ENCODE measurements around the gene CCDC92B.
A peak's percentile ranks its signal among the peaks of the same experiment; 100 is the strongest.
"Not testable (repeated sequence)": the region's sequence is repeated elsewhere in the genome, so short reads cannot be mapped to it uniquely, and the experiment has no call there.

Gene CCDC92B

DNA sequence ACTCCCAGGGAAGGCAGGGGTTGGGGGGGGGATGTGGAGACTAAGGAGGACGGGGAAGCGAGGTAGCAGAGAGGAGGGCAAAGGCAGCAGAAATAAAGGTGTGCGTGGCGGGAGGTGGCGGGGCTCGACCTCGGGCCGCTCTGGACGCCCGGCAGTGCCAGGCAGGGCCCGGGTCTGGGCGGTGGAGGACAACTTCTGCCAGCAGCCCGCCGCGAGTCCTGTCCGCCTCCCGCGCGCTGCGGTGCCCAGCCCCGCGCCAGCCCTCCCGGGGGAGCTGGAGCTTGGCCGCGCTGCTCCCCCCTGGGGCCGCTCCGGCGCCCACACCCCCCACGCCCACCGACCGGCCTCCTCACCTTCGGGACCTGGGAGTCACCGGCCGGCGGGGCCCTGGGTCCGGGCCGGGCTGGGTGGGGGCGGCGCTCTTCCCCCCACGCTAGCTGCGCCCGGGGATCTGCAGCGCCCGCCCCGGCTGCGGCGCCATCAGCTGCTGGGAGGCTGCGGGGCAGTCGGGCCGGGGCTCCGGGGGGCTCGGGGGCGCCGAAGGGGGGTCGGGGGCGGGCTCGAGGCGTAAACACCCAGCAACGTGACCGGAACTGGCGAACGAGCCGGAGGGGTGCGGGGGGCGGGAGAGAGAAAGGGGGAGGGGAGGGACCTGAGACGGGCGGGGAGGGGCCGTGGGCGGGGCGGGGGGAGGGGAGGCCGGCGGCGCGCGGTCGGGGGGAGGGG, at the start of gene CCDC92B:
CCDC92B (minus strand) TSS at position 595 of the 726 bp plus-strand sequence. CDS start 14,507 bp downstream, outside the sequence.
- no peak for DNase-seq

- DNase-seq: no peak
Observed at GRCh38 chr17:2798678-2799077, 49.2 kb upstream of the CCDC92B start.

- no peak for DNase-seq
Observed at GRCh38 chr17:2798188-2798587, 48.7 kb upstream of the CCDC92B start.

DNA sequence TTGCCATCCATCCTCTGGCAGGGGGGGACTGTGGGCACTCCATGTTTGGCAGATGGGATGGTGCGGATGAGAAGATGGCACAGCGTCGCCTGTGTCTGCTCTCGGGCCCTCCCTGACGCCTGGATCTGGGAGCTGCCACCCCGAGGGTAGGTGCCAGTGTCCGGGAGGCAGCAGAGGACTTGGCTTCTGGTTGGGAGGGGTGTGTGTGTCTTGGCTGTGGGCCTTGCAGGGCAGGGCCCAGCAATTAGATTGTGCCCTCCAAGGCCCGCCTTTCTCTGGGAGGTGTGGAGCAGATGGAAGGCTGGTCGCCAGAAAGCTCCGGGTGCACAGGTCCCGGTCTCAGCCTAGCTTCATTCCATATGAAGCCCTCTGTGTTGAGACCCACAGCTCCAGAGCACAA, 48.2 kb upstream of the CCDC92B start:
- no peak for DNase-seq

GRCh38 chr17:2797226-2797625, 47.8 kb upstream of the CCDC92B start:
- no peak for DNase-seq

GRCh38 chr17:2796164-2797125, 47.0 kb upstream of the CCDC92B start, which contains the start of gene RAP1GAP2:
TSS of gene RAP1GAP2 (plus strand) at chr17:2796438. CDS start at chr17:2796528, 90 bp downstream.
- peak; percentile 54 for DNase-seq

- DNase-seq: no peak
Observed at GRCh38 chr17:2795441-2796163, 46.1 kb upstream of the CCDC92B start.

- DNase-seq: no peak
Observed at GRCh38 chr17:2794111-2794803, 44.8 kb upstream of the CCDC92B start.

GRCh38 chr17:2792366-2793169, 43.1 kb upstream of the CCDC92B start:
- DNase-seq: no peak

- DNase-seq: no peak
Observed at GRCh38 chr17:2789700-2790099, 40.2 kb upstream of the CCDC92B start.

DNA sequence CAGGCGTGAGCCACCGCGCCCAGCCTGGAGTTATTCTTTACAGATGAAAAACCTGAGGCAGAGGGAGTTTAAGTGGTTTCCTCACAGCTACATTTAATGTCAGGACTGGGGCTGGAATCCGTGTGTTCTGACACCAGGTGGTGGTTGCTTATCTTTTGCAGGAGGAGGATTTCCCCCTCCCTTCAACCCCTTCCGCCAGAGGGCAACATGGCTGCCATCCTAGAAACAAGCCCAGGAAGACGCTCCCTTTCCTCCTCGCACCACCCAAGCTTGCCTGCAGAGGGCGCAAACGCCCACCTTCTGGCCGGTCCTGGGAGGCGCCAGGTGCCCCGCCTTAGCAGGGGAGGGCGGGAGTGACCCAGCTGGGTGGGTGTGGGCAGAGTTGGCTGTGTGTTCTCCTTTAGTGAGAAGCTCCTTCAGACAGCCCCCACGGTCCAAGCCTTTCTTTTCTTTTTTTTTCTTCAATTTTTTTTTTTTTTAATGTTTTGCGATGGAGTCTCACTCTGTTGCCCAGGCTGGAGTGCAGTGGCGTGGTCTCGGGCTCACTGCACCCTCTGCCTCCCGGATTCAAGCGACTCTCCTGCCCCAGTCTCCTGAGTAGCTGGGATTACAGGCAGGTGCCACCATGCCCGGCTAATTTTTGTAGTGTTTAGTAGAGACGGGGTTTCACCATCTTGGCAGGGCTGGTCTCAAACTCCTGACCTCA, 36.9 kb upstream of the CCDC92B start:
- DNase-seq: peak; percentile 33

GRCh38 chr17:2785376-2785775, 35.9 kb upstream of the CCDC92B start:
- DNase-seq: not testable (repeated sequence)

GRCh38 chr17:2784864-2785263, 35.4 kb upstream of the CCDC92B start:
- DNase-seq: no peak

DNA sequence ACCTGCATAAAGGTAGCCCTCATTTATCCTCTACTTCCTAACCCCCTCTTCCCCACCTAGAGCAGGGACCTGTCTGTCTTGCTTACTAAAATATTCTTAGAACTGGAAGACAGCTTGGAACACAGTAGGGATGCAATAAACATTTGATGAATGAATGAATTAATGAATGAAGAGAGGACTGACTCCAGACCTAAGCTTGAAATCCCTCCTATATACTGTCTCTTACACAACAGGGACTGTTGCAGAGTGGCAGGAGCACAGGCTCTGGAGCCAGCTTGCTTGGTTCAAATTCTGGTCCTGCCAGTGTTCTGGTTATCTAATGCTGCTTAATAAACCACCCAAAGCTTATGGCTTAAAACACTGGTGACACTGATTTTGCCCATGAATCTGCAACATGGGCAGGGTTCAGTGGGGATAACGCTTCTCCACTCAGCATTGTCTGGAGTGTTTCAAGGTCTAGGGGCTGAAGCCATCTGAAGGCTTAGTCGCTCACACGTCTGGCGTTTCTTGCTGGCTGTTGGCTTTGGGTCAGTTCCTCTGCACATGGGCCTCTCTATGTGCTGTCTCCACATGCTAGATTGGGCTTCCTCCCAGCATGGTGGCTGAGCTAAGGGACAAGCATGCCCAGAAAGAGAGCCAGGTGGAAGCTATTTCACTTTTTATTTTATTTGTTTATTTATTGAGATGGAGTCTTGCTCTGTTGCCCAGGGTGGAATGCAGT, 34.0 kb upstream of the CCDC92B start:
- DNase-seq: no peak

DNA sequence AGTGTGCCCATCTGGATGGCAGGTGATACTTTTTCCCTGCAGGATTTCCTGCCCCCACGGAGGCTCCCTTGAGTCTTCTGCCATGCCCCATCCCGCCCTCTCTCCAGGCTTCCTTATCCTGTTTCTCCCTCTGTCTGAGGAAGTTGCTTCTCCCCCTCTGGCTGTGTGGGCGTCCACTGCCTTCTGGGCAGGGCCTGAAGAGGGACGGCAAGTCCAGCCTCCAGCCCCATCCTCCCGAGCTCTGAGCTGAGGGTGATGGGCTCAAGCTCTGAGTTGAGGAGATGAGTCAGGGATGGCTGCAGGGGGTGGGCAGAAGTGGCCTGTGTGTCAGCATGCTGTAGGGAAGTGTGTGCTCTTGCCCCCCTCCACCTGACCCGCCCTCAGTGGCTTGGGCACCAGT, 32.6 kb upstream of the CCDC92B start:
- no peak for DNase-seq

GRCh38 chr17:2781598-2781997, 32.1 kb upstream of the CCDC92B start:
- DNase-seq: not testable (repeated sequence)

DNA sequence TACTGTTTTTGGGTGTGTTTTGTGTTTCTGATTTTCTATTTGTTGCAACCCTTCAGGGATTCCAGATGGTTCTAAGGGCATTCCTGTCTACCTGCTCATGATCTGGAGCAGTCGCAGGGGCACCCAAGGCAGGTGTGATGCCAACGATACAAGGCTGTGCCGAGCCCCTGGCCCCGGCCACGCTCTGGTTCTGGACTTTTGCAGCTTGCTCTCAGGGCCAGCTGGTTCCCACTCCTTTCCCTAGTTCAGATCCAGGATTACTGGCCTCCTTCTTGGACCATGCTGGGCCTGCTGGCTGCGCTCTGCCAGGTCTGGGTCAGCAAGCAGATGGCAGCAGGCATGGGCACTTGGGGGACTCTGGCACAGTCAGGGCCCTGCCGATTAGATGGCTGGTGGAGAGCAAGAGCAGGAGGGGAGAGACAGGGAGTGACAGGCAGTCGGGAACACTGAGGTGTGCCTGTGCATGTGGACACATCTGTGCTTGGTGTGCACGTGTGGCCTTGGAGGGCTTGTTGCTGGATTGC, 31.5 kb upstream of the CCDC92B start:
- DNase-seq: no peak

- DNase-seq: no peak
Observed at GRCh38 chr17:2780256-2780655, 30.8 kb upstream of the CCDC92B start.

GRCh38 chr17:2779545-2779944, 30.1 kb upstream of the CCDC92B start:
- no peak for DNase-seq

DNA sequence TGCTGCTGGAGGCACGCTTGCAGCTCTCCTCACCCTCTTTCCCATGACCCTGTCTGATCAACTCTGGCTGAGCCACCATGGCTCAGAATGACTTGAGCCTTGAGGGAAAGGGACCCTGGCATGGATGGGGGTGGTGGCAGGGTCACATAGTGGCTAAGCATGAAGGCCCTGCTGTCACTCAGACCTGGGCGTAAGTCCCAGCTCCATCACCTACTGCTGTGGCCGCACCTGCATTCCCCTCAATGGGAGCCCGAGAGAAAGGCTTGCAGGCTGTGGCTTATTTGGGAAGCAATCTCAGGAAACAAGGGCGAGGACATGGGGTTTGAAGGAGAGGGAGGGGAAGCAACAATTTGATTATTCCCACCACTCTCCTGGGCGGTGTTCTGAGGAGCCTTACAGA, 29.0 kb upstream of the CCDC92B start:
- no peak for DNase-seq

Measured in SIG-M5 (cell line).